B cell (primary cell): Measurements from ENCODE around the gene RGS14. TPM values are rescaled to one million over a fixed set of nuclear protein-coding genes. Genes with fewer than 3 reads are reported as not detected.

ENCODE experiments used
- ATAC-seq: fragments of 200-7000 bp; cut with Tn5 transposase; one replicate; pipeline ENCODE4 v1.10.0; 2021; ENCODE audit warnings: low read depth, mild to moderate bottlenecking, moderate number of reproducible peaks, moderate library complexity
- CTCF ChIA-PET: fragments of 350-600 bp; sonication (Branson Sonifier 250); formaldehyde crosslinking; loops from one replicate; lab custom pipeline; 2021; ENCODE audit warnings: antibody characterized with exemption, inconsistent platforms; lab: Charles Lee
- POLR2A ChIA-PET: fragments of 350-600 bp; sonication (Branson Sonifier 250); formaldehyde crosslinking; loops from one replicate; lab custom pipeline; 2021; ENCODE audit warnings: antibody characterized with exemption; lab: Charles Lee
- DNase-seq: peaks from one replicate; pipeline ENCODE4 v3.0.0; 2013
- H2AFZ ChIP-seq: 2 replicates; pipeline ENCODE4 v1.6.1; 2012; ENCODE audit warnings: mild to moderate bottlenecking, low read depth, low read length; ENCODE audit not compliant: insufficient read depth, poor library complexity, severe bottlenecking
- H3K27ac ChIP-seq, 2 donors: 1 replicate in 1 of 2; 2 replicates in 1 of 2; pipeline ENCODE4 v1.5.1; 2012 to 2013; ENCODE audit warnings: low read length in 2 of 2, mild to moderate bottlenecking in 2 of 2, moderate library complexity in 1 of 2
- H3K27me3 ChIP-seq, 4 experiments: fragments of 200-600 bp in 1 of 4; sonication (generic) in 1 of 4; replicated peaks in 1 of 4; 1 replicate in 2 of 4; 2 replicates in 2 of 4; pipeline versions ENCODE4 v1.6.1 to v1.7.0; 2013 to 2016; ENCODE audit warnings: low read length in 3 of 4, mild to moderate bottlenecking in 2 of 4, mixed read lengths in 1 of 4, moderate library complexity in 1 of 4; ENCODE audit not compliant: insufficient read depth in 4 of 4, control insufficient read depth in 3 of 4; ENCODE audit errors: control extremely low read depth in 1 of 4
- H3K36me3 ChIP-seq, 2 experiments: replicated peaks in 1 of 2; 1 replicate in 1 of 2; 2 replicates in 1 of 2; pipeline versions ENCODE4 v1.6.1 to v1.7.1; 2013; ENCODE audit warnings: low read length in 1 of 2; ENCODE audit not compliant: insufficient read depth in 2 of 2, control insufficient read depth in 1 of 2; ENCODE audit errors: control extremely low read depth in 1 of 2, extremely low read depth in 1 of 2
- H3K4me1 ChIP-seq, 2 donors: fragments of 200-600 bp in 1 of 2; sonication (generic) in 1 of 2; 1 replicate in 1 of 2; 2 replicates in 1 of 2; pipeline versions ENCODE4 v1.5.1 to v1.6.1; 2013 to 2017; ENCODE audit warnings: low read length in 2 of 2; ENCODE audit not compliant: control insufficient read depth in 2 of 2, insufficient read depth in 2 of 2
- H3K4me2 ChIP-seq: replicated peaks from 2 replicates; pipeline ENCODE3; 2012; ENCODE audit warnings: mild to moderate bottlenecking, low read depth, low read length; ENCODE audit not compliant: poor library complexity, severe bottlenecking
- H3K4me3 ChIP-seq, 5 experiments: fragments of 200-600 bp in 1 of 5; sonication (generic) in 1 of 5; 1 replicate in 3 of 5; 2 replicates in 2 of 5; pipeline versions ENCODE4 v1.5.1 to v1.7.0; 2011 to 2016; ENCODE audit warnings: low read length in 4 of 5, mild to moderate bottlenecking in 4 of 5, low read depth in 2 of 5, control low read depth in 1 of 5, moderate library complexity in 1 of 5; ENCODE audit not compliant: insufficient read depth in 1 of 5; ENCODE audit errors: control extremely low read depth in 1 of 5, extremely low read depth in 1 of 5
- H3K79me2 ChIP-seq: fragments of 200-600 bp; sonication (generic); one replicate; pipeline ENCODE4 v1.6.0; 2016; ENCODE audit warnings: low read length; ENCODE audit not compliant: control insufficient read depth, insufficient read depth
- H3K9ac ChIP-seq: fragments of 200-600 bp; sonication (generic); 2 replicates; pipeline ENCODE4 v1.6.1; 2017; ENCODE audit warnings: mild to moderate bottlenecking, low read length, moderate library complexity
- H3K9me3 ChIP-seq, 3 donors: one replicate each; pipeline versions ENCODE4 v1.6.1 to v1.7.1; 2013; ENCODE audit warnings: low read length in 2 of 3; ENCODE audit not compliant: control insufficient read depth in 2 of 3, insufficient read depth in 1 of 3; ENCODE audit errors: control extremely low read depth in 1 of 3
- H4K20me1 ChIP-seq: 2 replicates; pipeline ENCODE4 v1.6.0; 2012; ENCODE audit warnings: mild to moderate bottlenecking, low read length; ENCODE audit not compliant: insufficient read depth, control insufficient read depth, poor library complexity, severe bottlenecking
- H3K27ac Mint-ChIP-seq: one replicate; pipeline ENCODE4 v1.8.0; 2021; ENCODE audit warnings: mixed read lengths
- H3K27me3 Mint-ChIP-seq: one replicate; pipeline ENCODE4 v1.8.0; 2021; ENCODE audit warnings: mixed read lengths
- H3K4me1 Mint-ChIP-seq: one replicate; pipeline ENCODE4 v1.8.0; 2021; ENCODE audit warnings: mixed read lengths
- H3K4me3 Mint-ChIP-seq: one replicate; pipeline ENCODE4 v1.8.0; 2021; ENCODE audit warnings: mixed read lengths
- H3K9me3 Mint-ChIP-seq: one replicate; pipeline ENCODE4 v1.8.0; 2022; ENCODE audit warnings: mixed read lengths; ENCODE audit not compliant: insufficient read depth
- EZH2 ChIP-seq: IDR thresholded peaks from 2 replicates; pipeline ENCODE4 v1.6.1; 2012; ENCODE audit warnings: borderline replicate concordance, low read depth, mild to moderate bottlenecking, moderate library complexity, low read length; ENCODE audit not compliant: insufficient read depth, poor library complexity, severe bottlenecking
- WGBS: methylation state at CpG from one replicate; pipeline ENCODE4 v1.1.5; 2013; ENCODE audit warnings: missing lambda C conversion rate; ENCODE audit not compliant: insufficient coverage; 5-methylcytosine and 5-hydroxymethylcytosine counted together
- intact Hi-C: fragments of 100-400 bp; cut with micrococcal nuclease; formaldehyde crosslinking; loops from one replicate; pipeline ENCODE4 v1.10.0; 2022
- polyA plus RNA-seq: library from polyadenylated mRNA; depleted of rRNA; stranded (reverse); fragments of >200 nt; gene quantifications from 2 replicates; pipeline ENCODE4 v1.2.3, GENCODE V29; 2012
- total RNA-seq, 2 donors: library from RNA; stranded (reverse); fragments of 120-200 nt in 1 of 2; gene quantifications; 1 replicate in 1 of 2; 2 replicates in 1 of 2; pipeline versions ENCODE4 v1.2.3 to v1.2.4, GENCODE V29; 2013 to 2022
- TF ChIP-seq, protein P1 (sequence below): fragments of 200-600 bp; IDR thresholded peaks from one replicate; pipeline ENCODE4 v1.8.0; 2022; ENCODE audit warnings: antibody characterized with exemption, mild to moderate bottlenecking

The RGS14 gene
- total and polyA plus RNA-seq, 2 donors (not counting 1 experiment from before 2014, with no cell fraction given) = 85.8 to 184 TPM

DNA sequence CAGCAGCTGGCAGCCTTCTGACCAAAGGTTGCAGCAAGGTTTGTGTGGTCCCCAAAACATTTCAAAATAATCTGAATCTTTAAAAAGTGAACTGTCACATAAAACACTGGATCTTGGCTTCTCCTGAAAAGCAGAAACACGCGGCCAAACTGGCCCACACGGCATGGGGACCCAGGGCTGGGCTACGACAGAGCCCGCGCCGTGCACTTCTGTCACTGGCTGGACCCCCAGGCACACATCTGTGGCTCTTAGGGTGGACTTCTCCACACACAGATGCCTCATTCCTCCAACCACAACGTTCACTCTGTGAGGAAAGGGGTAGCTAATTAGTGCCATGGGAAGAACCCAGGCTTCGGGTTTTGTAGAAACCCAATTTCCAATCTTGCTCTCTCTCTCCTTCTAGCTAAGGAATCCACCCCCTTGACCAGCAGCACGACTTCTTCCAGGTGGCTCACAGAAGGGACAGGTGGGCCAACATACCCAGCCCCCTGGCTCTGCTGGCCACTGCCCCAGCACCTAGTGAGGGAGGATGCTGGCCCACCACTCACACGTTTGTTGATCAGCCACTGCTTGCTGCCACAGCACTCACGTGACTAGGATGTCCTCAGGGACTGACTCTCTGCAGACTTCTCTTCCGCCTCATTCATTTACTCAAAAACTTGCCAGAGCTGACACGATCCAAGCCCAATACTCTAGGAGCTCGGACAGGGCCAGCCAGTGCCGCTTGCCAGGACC lies 24.1 kb upstream of the RGS14 start:
- ATAC-seq (no peak), DNase-seq (no peak)
- Histone ChIP-seq H3K4me2 (no peak overlapping the region), H3K9me3 (no peaks in the 10 kb centered on the region), H3K4me1 (peaks cover 16 to 25% of the 10 kb centered on the region in 2 donors), H2AFZ (no peak overlapping the region), H3K36me3 (peaks cover 0 to 82% of the 10 kb centered on the region in 2 experiments), H3K27ac (no peak overlapping the region), H3K79me2 (peaks cover 24% of the 10 kb centered on the region), H4K20me1 (peaks cover 28% of the 10 kb centered on the region), H3K9ac (no peak overlapping the region), H3K4me3 (no peak overlapping the region), H3K27me3 (no peaks in the 10 kb centered on the region)
- Mint-ChIP-seq H3K4me3 (no peak overlapping the region), H3K27me3 (no peaks in the 10 kb centered on the region), H3K27ac (peak overlapping the region; percentile 53), H3K4me1 (peaks cover 25% of the 10 kb centered on the region), H3K9me3 (no peaks in the 10 kb centered on the region)
- ChIA-PET CTCF (interaction anchor here (0.7 to 1.6 kb wide), 4 partner anchors 15 to 146 kb away, joined by 3 to 7 read pairs (median 3); no protein-coding TSS in a partner anchor), POLR2A (no interaction called here)
- intact Hi-C loops = no loop called here
- no peak for TF ChIP-seq EZH2
- TF ChIP-seq, protein P1, sequence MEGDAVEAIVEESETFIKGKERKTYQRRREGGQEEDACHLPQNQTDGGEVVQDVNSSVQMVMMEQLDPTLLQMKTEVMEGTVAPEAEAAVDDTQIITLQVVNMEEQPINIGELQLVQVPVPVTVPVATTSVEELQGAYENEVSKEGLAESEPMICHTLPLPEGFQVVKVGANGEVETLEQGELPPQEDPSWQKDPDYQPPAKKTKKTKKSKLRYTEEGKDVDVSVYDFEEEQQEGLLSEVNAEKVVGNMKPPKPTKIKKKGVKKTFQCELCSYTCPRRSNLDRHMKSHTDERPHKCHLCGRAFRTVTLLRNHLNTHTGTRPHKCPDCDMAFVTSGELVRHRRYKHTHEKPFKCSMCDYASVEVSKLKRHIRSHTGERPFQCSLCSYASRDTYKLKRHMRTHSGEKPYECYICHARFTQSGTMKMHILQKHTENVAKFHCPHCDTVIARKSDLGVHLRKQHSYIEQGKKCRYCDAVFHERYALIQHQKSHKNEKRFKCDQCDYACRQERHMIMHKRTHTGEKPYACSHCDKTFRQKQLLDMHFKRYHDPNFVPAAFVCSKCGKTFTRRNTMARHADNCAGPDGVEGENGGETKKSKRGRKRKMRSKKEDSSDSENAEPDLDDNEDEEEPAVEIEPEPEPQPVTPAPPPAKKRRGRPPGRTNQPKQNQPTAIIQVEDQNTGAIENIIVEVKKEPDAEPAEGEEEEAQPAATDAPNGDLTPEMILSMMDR = no peak
- WGBS = 68% methylated on average over 10 of the region's 16 CpGs

DNA sequence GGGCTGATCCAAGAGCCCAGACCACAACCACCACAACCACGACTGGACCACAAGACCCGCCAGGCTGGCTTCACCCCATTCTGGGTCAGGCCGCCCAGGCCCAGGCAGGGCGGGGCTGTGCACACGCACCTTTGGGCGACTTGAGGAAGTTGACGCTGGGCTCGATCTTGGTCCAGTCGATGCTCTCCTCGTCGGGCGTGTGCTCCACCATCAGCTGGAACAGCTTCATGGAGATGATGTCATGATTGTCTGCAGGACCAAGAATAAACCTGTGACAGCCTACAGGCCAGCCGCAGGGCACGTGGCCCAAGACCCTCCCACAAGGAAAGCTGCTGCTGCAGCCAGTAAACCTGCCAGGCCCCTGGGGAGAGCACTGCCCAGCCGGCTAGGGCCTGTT lies 23.6 kb upstream of the RGS14 start:
- Histone ChIP-seq H2AFZ (no peak overlapping the region), H3K36me3 (peaks cover 0 to 88% of the 10 kb centered on the region in 2 experiments), H3K9ac (no peak overlapping the region), H3K4me2 (no peak overlapping the region), H3K27ac (no peak overlapping the region), H3K79me2 (peaks cover 27% of the 10 kb centered on the region), H3K27me3 (no peaks in the 10 kb centered on the region), H3K4me1 (peaks cover 16 to 25% of the 10 kb centered on the region in 2 donors), H3K9me3 (no peaks in the 10 kb centered on the region), H3K4me3 (no peak overlapping the region), H4K20me1 (peaks cover 34% of the 10 kb centered on the region)
- ChIA-PET POLR2A (no interaction called here), CTCF (interaction anchor here (0.7 to 1.6 kb wide), 2 partner anchors 16 to 146 kb away, joined by 3 to 7 read pairs; no protein-coding TSS in a partner anchor)
- no peak for DNase-seq
- peak overlapping the region; percentile 53 for H3K27ac Mint-ChIP-seq
- no peaks in the 10 kb centered on the region for H3K9me3 Mint-ChIP-seq
- WGBS = 76% methylated on average over 14 of the region's 15 CpGs
- peaks cover 25% of the 10 kb centered on the region for H3K4me1 Mint-ChIP-seq
- TF ChIP-seq, protein P1 = no peak
- no peak for TF ChIP-seq EZH2
- H3K4me3 Mint-ChIP-seq = no peak overlapping the region
- H3K27me3 Mint-ChIP-seq = no peaks in the 10 kb centered on the region
- no peak for ATAC-seq
- intact Hi-C loops = no loop called here
